ENCODE results near the gene DRC1. TPM values are rescaled to one million over a fixed set of nuclear protein-coding genes. Genes with fewer than 3 reads are reported as not detected.

DRC1 gene
- polyA plus RNA-seq, 1 donor from 2014 or later: not detected

DNA sequence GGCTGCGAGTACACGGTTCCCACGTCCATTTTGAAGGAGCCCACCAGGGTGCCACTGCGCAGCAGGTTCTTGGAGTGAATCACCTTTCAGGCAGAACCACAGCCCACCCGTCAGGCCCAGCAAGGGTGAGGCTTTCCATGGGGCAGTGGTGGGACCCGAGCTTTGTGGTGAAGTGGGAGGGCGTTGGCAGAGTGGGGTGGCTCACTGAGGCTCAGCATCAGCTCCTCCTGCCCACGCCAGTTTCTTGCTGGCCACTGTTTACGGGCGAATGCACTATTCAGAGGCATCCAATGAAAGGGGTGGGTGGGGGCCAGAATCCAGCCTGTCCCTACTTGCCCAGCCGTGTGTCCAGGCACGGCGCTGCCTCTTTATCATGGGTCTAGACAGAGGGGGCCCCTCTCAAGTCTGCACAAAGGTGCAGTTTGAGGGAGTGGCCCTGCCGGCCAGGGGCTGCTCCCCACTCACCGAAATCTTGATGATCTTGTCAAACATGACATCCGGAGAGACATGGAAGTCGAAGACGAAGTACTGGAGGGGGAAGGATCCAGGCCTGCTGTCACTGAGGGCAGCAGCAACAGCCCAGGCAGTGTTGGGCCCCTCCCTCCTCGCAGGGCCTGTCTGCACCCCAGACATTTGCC, 87.6 kb downstream of the DRC1 start:
- Mint-ChIP-seq H3K4me1 (peaks cover 0 to 8% (median 3%) of the 10 kb centered on the region in 3 donors), H3K27me3 (peaks cover 4% of the 10 kb centered on the region), H3K36me3 (no peaks in the 10 kb centered on the region), H3K9me3 (no peaks in the 10 kb centered on the region), H3K4me3 (no peak overlapping the region), H3K27ac (no peak overlapping the region)

DNA sequence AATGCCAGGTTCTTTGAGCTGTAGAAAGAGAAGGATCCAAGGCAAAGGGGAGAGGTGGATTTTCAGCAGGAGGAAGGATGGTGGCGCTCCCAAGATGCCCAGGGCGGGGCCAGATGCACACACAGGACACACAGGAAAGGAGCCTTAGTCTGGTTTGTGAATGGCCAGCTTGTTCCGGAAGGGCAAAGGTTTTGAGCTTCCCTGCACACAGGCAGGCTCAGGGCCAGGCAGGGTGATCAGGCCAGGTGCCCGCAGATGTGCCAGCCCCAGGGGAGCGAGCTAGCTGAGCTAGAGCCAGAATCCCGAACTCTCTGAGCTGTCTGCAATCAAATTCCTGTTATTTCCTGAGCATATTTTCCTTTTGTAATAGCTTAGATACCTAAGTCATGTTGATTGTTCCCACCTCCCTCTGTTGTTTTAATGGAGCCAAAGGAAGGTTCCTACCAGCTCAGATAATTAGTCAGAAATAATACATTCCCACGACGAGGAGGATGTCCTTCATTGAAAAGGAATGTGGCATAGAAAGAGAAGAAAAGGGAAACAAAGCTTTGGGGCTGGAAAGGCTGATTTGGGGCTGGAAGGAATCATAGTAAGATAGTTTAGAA, 89.9 kb downstream of the DRC1 start:
- Mint-ChIP-seq H3K4me1 (peaks cover 0 to 8% (median 3%) of the 10 kb centered on the region in 3 donors), H3K36me3 (no peaks in the 10 kb centered on the region), H3K9me3 (no peaks in the 10 kb centered on the region), H3K27ac (no peak overlapping the region), H3K4me3 (no peak overlapping the region), H3K27me3 (no peaks in the 10 kb centered on the region)

GRCh38 chr2:26492749-26493515, 91.2 kb downstream of the DRC1 start:
- Mint-ChIP-seq H3K27me3 (peaks cover 3% of the 10 kb centered on the region), H3K4me3 (peak overlapping the region in 1 of 4 donors; percentile 25), H3K9me3 (no peaks in the 10 kb centered on the region), H3K4me1 (peaks cover 0 to 8% (median 3%) of the 10 kb centered on the region in 3 donors), H3K27ac (no peak overlapping the region), H3K36me3 (no peaks in the 10 kb centered on the region)

GRCh38 chr2:26493566-26493965, 91.8 kb downstream of the DRC1 start:
- no peaks in the 10 kb centered on the region for H3K9me3 Mint-ChIP-seq

GRCh38 chr2:26494199-26494598, 92.5 kb downstream of the DRC1 start:
- H3K9me3 Mint-ChIP-seq: no peaks in the 10 kb centered on the region
- H3K27me3 Mint-ChIP-seq: peaks cover 7% of the 10 kb centered on the region
- H3K36me3 Mint-ChIP-seq: no peaks in the 10 kb centered on the region
- no peak overlapping the region for H3K4me3 Mint-ChIP-seq
- no peak overlapping the region for H3K27ac Mint-ChIP-seq
- H3K4me1 Mint-ChIP-seq: peaks cover 0 to 8% (median 3%) of the 10 kb centered on the region in 3 donors

More at GRCh38 chr2:26493566-26493965, 91.8 kb downstream of the DRC1 start:
- Mint-ChIP-seq H3K27ac (no peak overlapping the region), H3K27me3 (peaks cover 7% of the 10 kb centered on the region), H3K36me3 (no peaks in the 10 kb centered on the region), H3K4me3 (peak overlapping the region in 1 of 4 donors; percentile 25), H3K4me1 (peaks cover 0 to 8% (median 3%) of the 10 kb centered on the region in 3 donors)

DNA sequence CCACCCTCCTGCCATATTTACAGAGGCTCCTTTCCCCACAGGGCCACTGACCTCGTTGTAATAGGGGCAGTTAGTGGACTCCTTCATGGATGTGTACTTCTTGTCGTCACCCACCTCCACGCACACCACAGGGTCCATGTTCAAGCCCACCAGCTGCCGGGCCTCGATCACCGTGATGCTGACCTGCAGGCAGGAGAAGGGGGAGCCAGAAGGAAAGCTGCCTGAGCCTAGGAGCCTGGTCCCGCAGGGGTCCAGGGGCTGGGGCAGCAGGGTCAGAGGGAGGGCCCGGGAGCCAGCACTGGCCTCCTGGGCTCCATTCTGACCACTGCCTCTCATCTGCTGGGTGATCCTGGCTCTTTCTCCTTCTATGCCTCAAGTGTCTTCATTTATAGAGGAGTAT, 93.2 kb downstream of the DRC1 start:
- H3K36me3 Mint-ChIP-seq: no peaks in the 10 kb centered on the region
- H3K4me3 Mint-ChIP-seq: peak overlapping the region in 1 of 4 donors; percentile 37
- no peak overlapping the region for H3K27ac Mint-ChIP-seq
- H3K9me3 Mint-ChIP-seq: no peaks in the 10 kb centered on the region
- H3K4me1 Mint-ChIP-seq: peaks cover 0 to 8% (median 3%) of the 10 kb centered on the region in 3 donors
- peaks cover 7% of the 10 kb centered on the region for H3K27me3 Mint-ChIP-seq

- Mint-ChIP-seq H3K36me3 (no peaks in the 10 kb centered on the region), H3K9me3 (no peaks in the 10 kb centered on the region), H3K27me3 (peaks cover 7% of the 10 kb centered on the region), H3K27ac (no peak overlapping the region), H3K4me3 (no peak overlapping the region), H3K4me1 (peaks cover 0 to 8% (median 3%) of the 10 kb centered on the region in 3 donors)
Measured at GRCh38 chr2:26495705-26496297, 94.1 kb downstream of the DRC1 start.

GRCh38 chr2:26500406-26500805, 98.7 kb downstream of the DRC1 start:
- no peak overlapping the region for H3K27ac Mint-ChIP-seq
- H3K27me3 Mint-ChIP-seq: peaks cover 20% of the 10 kb centered on the region
- no peak overlapping the region for H3K4me3 Mint-ChIP-seq
- no peaks in the 10 kb centered on the region for H3K9me3 Mint-ChIP-seq
- H3K4me1 Mint-ChIP-seq: peaks cover 0 to 4% (median 2%) of the 10 kb centered on the region in 3 donors
- H3K36me3 Mint-ChIP-seq: no peaks in the 10 kb centered on the region

DNA sequence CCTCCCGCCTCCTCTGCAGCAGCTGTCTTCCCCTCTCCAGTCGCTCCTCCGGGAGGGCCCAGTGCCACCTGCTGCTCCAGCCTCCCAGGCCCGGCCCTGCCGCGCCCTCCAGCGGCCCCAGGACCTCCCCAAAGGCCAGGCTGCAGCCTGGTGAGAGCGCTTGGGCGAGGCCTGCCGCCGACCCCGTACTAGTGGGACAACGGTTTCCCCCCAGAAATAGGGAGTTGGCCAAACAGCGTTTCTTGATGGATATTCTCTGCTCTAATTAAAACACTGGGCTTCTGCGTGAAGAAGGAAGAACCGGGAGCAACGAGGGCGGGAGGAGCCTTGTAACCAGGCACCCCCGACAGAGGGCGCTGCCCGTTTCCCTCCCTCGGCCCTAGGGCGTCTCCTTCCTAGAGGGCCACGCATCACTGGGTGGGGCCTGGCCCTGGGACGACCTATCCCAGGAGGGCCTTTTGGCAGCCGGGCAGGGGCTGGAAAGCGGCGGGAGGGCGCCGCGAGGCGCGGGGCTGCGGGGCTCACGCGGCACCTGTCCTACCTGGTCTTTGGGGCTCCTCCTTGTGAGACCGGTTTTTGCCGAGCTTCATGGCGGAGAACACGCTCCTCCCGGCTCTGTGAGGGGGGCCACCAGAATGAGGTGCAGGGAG, 101.6 kb downstream of the DRC1 start:
- Mint-ChIP-seq H3K27ac (no peak overlapping the region), H3K27me3 (peaks cover 16% of the 10 kb centered on the region), H3K36me3 (no peaks in the 10 kb centered on the region), H3K9me3 (no peaks in the 10 kb centered on the region), H3K4me1 (peaks cover 0 to 4% (median 2%) of the 10 kb centered on the region in 3 donors), H3K4me3 (peak overlapping the region in 3 of 4 donors; percentile 73 to 88 (median 76))

- peaks cover 19% of the 10 kb centered on the region for H3K27me3 Mint-ChIP-seq
- H3K4me3 Mint-ChIP-seq: peak overlapping the region in 3 of 4 donors; percentile 73 to 88 (median 76)
- H3K9me3 Mint-ChIP-seq: no peaks in the 10 kb centered on the region
- no peak overlapping the region for H3K27ac Mint-ChIP-seq
- no peaks in the 10 kb centered on the region for H3K36me3 Mint-ChIP-seq
- H3K4me1 Mint-ChIP-seq: peaks cover 0 to 4% (median 2%) of the 10 kb centered on the region in 3 donors
Measured at GRCh38 chr2:26504002-26504401, 102.3 kb downstream of the DRC1 start.

GRCh38 chr2:26506279-26506678, 104.6 kb downstream of the DRC1 start:
- H3K27ac Mint-ChIP-seq: no peak overlapping the region
- peaks cover 22% of the 10 kb centered on the region for H3K27me3 Mint-ChIP-seq
- H3K4me1 Mint-ChIP-seq: peaks cover 0 to 4% (median 2%) of the 10 kb centered on the region in 3 donors
- no peaks in the 10 kb centered on the region for H3K9me3 Mint-ChIP-seq
- H3K36me3 Mint-ChIP-seq: no peaks in the 10 kb centered on the region
- H3K4me3 Mint-ChIP-seq: no peak overlapping the region

Other genes starting within 250 kb of the DRC1 start
- gene GAREM2, start 228.8 kb upstream of the DRC1 start, polyA plus RNA-seq: 0.19 TPM
- gene HADHA, start 157.3 kb upstream of the DRC1 start, polyA plus RNA-seq: 125 TPM
- 104 TPM for gene HADHB, start 157.0 kb upstream of the DRC1 start, polyA plus RNA-seq
- gene SELENOI, start 55.8 kb upstream of the DRC1 start, polyA plus RNA-seq: 2.6 TPM
- gene ADGRF3, start 55.1 kb upstream of the DRC1 start, polyA plus RNA-seq: 0.38 TPM
- not detected for gene OTOF, start 76.2 kb downstream of the DRC1 start, polyA plus RNA-seq
- gene CIB4, start 239.4 kb downstream of the DRC1 start, polyA plus RNA-seq: not detected